Stimulated activated CD8-positive, alpha-beta memory T cell treated with anti-CD3 and anti-CD28 coated beads, Interleukin-15, amount 100 ng/mL, for 1 hour (primary cell): ENCODE results near the gene CEP135.
"Not testable (repeated sequence)": the region's sequence is repeated elsewhere in the genome, so short reads cannot be mapped to it uniquely, and the experiment has no call there.

Experiments
- DNase-seq: peaks from one replicate; pipeline ENCODE4 v3.0.0-alpha.2; 2020; ENCODE audit warnings: low read depth

The CEP135 gene

DNA sequence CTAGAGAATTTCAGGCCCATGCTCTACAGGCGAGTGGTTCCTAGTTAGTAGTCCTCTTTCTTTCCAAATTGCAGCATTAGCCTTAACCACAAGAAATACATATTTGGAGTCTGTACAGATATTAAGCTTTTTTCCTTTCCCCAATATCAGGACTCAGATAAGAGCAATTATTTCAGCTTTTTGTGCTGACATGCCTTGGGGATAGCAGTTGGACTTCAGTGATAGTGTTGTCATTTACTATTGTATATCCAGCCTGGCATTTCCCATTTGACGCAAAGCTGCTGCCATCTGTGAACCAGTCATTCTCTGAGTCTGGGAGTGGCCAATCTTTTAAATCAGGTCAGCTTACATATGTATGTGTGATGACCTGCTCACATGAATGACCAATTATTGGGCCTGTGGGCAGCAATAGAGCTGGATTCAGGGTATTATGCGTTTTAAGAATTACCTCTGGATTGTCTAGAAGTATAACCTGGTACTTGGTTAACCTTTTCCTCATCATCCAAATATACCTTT lies 6.8 kb upstream of the CEP135 start:
- no peak for DNase-seq

- DNase-seq, result no peak
Observed at GRCh38 chr4:55947254-55947882, 1.4 kb upstream of the CEP135 start.

GRCh38 chr4:55947912-55948725 lies 626 bp upstream of the CEP135 start:
- DNase-seq, result no peak

DNA sequence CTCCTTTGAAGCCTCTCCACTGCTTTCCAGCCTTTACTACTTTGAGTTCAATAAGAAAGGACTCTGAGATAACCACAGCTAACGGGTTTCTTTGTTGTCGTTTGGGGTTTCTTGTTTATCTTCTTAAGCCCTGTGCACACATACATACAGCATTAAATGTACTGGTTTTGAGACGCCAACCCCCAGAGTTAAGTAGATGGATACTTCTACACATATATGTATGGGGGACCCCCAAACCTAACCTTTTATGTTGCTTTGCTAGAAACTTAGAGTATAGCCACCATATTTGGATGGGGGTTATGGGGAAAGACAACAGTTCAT lies 697 bp downstream of the CEP135 start:
- no peak for DNase-seq

DNA sequence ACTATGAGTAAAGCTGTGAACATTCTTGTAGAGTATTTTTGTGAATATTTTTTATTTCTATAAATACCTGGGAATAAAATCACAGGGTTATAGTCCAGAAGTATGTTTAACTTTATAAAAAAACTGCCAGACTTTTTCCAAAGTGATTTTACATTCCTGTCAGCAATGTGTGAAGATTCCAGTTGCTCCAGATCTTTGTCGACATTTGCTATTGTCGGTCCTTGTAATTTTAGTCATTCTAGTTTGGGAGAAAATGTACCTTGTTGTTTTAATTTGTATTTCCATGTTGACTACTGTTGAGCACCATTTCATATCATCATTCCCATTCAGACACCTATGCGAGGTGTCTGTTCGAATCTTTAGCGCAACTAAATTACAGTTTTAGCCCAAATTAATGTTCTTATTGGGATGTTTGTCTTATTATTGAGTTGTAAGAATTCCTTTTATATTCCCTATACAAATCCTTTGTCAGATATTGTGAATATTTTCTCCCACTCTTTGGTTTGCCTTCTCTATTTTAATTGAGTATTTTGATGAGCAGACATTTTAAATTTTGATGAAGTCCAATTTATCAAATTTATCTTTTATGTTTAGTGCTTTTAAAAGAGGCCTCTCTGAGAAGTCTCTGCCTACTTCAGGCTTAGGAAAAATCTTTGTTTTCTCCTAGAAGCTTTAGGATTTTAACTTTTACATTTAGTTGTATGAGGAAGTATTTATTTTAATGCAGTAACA lies 2.6 kb downstream of the CEP135 start:
- DNase-seq, result no peak

DNA sequence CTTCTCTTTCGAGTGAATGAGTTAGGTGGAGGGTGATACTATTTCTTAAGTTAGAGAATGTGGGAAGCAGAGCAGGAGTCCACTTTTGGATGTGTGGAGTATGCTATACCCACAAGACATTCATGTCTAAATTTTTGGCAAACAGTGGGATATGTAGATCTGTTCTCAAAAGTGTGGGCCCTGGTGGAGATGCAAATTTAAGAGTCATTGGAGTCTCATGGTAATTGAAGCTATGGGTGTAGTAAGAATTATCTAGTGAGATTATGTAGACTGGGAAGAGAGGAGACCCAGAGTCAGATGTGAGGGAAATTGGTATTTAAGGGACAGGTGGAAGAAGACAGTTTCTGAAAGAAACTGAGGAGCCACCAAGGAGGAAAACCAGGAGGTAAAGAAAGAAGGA lies 7.0 kb downstream of the CEP135 start:
- no peak for DNase-seq

DNA sequence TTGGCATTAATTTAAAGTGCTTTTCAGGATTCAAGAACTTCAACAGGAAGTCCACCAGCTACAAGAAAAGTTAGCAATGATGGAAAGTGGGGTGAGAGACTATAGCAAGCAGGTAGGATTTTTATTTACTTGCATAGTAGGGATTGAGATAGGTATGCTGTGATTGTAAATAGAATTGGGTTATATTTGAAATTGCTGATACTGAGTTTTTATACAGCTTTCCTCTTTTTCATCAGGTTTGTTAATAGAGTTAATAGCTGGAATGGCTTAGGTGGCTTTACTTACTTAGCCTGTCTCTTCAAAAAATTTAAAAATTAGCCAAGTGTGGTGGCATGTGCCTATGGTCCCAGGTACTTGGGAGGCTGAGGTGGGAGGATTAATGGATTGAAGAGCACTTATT lies 10.9 kb downstream of the CEP135 start:
- DNase-seq, result no peak

DNA sequence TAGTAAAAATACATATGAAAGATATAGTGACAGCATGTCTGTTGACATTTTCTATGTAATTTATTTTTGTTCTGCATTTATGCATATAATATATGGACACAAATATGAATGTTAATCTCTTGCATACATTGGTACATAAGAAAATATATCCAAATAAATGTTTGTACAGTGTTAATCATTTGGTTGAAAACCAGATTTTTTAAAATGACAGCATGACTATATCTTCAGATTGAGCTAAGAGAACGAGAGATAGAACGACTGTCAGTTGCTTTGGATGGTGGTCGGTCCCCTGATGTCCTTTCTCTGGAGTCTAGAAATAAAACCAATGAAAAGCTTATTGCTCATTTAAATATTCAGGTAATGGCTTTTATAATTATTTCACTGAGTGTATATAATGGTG lies 15.3 kb downstream of the CEP135 start:
- DNase-seq, result no peak

DNA sequence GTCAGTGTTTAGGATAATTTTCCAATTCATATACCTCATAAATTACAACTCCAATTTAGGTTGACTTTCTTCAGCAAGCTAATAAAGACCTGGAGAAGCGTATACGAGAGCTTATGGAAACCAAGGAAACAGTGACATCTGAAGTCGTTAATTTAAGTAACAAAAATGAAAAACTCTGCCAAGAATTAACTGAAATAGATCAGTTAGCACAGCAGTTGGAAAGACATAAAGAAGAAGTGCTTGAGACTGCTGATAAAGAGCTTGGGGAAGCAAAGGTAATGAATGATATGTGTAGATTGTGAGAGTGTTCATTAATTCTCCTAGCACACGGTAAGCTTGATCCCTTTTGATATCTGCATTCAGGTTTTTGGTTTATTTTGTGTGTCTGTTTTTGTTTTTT lies 16.8 kb downstream of the CEP135 start:
- DNase-seq, result no peak

- not testable (repeated sequence) for DNase-seq
Observed at GRCh38 chr4:55966324-55966723, 17.6 kb downstream of the CEP135 start.

DNA sequence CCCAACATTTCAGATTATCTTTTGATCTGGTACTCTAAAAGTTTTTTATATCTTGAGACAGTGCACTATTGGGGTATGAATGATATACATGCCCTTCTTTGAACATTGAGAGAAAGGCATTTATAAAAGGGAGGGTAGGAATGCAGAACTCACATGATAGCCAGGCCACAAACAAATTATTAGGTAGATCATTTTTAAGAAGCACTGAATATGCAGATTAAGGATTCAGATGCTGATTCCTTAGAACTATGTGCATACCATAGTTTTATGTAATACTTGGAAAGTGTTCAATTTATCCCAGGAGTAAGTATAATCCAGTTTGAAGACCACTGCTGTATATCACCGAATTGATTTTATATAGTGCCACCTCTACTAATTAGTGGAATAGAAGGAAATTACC lies 18.6 kb downstream of the CEP135 start:
- no peak for DNase-seq

- no peak for DNase-seq
Observed at GRCh38 chr4:55973650-55974049, 24.9 kb downstream of the CEP135 start.

DNA sequence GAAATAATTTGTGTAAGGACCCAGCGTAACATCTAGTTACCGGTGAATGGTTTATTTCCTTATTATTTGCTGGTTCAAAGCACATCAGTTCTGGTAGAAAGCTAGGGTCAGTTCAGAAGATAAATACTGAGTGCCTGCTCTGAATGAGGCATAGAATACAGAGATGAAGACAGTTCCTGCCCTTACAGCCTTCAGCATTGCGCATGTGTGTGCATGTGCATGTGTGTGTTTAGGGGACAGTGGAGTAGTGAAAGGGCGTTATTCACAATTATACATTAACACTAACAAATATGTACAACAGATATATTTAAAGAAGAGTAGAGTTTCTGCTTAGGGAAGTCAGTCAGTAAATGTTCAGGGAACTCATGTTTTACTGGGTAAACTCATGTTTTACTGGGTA lies 29.1 kb downstream of the CEP135 start:
- no peak for DNase-seq

DNA sequence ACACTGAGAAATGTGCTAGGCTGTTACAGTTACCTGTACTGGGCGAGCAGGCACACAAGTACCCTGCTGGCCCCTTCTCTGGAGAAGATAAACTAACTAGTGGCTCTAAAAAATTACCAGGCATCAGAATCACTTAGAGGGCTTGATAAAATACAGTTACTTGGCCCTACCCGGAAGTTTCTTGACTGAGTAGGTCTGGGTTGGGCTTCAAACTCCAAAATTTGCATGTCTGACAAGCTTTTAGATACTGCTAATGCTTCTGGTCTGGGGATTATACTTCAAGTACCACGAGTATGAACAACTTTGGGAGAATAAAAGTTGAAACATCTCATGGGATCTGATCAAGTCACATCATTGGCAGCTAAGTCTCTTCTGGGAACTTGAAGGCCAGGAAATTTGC lies 30.8 kb downstream of the CEP135 start:
- no peak for DNase-seq

DNA sequence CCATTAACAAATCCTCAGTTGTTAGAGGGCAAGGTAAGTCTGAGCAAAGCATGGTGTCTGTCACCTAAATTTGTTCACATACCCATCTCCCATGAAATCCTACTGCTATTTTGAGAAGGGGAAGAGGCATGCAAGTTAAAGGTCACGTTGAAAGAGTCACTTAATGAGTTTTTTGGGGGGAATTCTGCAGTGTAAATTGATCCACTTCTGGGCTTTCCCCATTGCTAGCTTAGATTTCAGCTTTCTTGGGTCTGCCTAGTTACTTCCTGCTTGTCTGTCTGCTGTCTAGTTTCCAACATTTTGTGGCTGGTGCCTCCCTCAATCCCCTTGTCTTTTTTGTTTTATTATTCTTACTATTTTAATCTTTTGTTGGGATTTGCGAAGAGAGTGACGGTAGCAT lies 32.0 kb downstream of the CEP135 start:
- no peak for DNase-seq

DNA sequence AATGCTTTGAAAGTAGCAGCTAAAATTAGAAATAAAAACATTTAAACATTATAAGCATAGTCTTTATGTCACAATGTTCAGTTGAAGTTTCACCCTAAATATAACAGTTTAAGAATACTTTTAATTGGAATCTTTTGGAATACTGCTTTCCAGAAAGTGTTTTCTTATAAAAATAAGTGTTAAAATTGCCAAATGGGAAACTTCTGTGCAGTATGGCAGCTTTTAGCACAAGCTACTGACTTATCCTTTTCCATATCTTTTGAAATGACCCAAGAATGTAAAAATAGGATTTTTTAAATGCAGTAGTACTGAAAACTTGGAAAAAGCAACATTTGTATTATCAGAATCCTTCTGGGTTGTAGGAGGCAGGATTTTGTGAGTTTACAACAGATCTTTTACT lies 34.2 kb downstream of the CEP135 start:
- no peak for DNase-seq

DNA sequence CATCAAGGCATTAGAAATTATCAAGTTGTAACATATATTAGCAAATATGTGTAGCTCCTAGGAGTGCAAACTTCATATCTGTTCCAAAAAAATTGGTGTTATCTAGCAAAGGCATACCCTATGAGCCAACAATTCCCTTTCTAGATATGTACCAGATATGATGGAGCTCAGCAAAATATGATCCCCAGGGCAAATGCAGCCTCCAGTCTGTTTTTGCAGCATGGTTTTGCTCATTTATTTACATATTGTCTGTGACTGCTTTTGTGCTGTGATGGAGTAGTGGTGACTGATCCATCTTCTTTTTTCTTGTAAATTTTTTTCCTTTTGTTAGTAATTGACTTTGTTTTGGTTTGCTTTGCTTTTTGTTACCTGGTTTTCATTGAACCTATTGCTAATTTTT lies 41.0 kb downstream of the CEP135 start:
- no peak for DNase-seq

DNA sequence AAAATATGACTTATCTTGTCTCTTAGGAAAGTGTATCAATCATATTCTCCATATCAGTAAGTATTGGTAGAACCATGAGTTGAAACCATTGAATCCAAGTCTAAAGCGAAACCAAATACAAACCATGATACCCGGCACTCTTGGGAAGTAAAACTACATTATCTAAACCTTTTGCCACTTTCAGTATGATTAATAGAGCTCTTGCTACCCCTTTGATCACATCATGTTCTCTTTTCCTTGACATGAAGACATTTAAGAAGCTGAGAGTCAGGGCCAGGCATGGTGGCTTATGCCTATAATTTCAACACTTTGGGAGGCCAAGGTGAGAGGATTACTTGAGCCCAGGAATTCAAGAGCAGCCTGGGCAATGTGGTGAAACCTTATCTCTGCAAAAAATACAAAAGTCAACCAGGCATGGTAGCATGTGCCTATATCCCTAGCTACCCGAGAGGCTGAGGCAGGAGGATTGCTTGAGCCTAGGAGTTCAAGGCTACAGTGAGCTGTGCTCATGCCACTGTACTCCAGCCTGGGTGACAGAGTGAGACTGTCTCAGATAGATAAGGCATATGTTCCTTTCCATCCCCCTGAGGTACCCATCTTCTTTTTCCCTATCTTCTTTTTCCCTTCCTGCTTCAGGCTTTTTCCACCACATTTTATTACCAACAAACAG lies 45.4 kb downstream of the CEP135 start:
- DNase-seq, result no peak

DNA sequence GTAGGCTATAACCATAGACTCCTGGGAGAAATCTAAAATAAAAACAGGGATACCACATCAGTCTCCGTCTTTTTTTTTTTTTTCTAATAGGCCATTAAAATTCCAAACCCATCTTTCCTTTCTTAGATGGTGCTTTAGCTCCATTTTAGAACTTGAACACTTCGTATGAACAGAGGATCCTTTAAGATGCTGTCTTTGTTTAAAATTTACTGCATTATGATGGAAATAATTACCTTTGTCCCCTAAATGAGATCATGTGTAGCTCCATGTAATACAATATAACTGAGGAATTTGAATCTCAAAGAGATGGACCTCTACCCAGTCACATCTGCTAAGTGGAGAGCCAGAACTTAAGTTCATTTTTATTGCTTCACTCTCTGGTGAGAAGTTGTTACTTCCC lies 47.9 kb downstream of the CEP135 start:
- DNase-seq, result no peak

GRCh38 chr4:56003606-56004005 lies 54.9 kb downstream of the CEP135 start:
- DNase-seq, result no peak

DNA sequence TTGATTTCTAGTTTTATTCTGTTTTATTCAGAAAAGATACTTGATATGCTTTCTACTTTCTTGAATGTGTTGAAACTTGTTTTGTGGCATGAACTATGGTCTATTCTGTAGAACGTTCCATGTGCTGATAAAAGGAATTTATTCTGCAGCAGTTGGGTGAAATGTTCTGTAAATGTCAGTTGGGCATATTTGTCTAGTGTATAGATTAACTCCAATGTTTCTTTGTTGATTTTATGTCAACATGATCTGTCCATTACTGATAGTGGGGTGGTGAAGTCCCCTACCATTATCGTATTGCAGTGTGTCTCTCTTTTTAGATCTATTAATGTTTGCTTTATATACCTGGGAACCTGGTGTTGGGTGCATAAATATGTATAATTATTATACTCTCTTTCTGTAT lies 55.5 kb downstream of the CEP135 start:
- no peak for DNase-seq

GRCh38 chr4:56007154-56007553 lies 58.4 kb downstream of the CEP135 start:
- DNase-seq, result no peak

- DNase-seq, result no peak
Observed at GRCh38 chr4:56008206-56008605, 59.5 kb downstream of the CEP135 start.
